Measurements from ENCODE around the gene NKTR. TPM values are rescaled to one million over a fixed set of nuclear protein-coding genes. Genes with fewer than 3 reads are reported as not detected.
"Not testable (repeated sequence)": the region's sequence is repeated elsewhere in the genome, so short reads cannot be mapped to it uniquely, and the experiment has no call there.

Gene NKTR
- total RNA-seq, 3 donors from 2014 or later: 132 to 214 (median 175) TPM

GRCh38 chr3:42562047-42562907, 38.2 kb upstream of the NKTR start:
- no peaks in the 10 kb centered on the region for H3K4me1 ChIP-seq
- peak overlapping the region in 1 of 2 donors; percentile 34 for H3K27ac ChIP-seq
- no peaks in the 10 kb centered on the region for H3K9me3 ChIP-seq
- DNase-seq (ENCODE audit: low spot score in 2 of 2): no peak
- TF ChIP-seq, protein P1, sequence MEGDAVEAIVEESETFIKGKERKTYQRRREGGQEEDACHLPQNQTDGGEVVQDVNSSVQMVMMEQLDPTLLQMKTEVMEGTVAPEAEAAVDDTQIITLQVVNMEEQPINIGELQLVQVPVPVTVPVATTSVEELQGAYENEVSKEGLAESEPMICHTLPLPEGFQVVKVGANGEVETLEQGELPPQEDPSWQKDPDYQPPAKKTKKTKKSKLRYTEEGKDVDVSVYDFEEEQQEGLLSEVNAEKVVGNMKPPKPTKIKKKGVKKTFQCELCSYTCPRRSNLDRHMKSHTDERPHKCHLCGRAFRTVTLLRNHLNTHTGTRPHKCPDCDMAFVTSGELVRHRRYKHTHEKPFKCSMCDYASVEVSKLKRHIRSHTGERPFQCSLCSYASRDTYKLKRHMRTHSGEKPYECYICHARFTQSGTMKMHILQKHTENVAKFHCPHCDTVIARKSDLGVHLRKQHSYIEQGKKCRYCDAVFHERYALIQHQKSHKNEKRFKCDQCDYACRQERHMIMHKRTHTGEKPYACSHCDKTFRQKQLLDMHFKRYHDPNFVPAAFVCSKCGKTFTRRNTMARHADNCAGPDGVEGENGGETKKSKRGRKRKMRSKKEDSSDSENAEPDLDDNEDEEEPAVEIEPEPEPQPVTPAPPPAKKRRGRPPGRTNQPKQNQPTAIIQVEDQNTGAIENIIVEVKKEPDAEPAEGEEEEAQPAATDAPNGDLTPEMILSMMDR (IDR thresholded peaks at IDR 0.05): no peak
- no peak for TF ChIP-seq POLR2AphosphoS5 (IDR thresholded peaks at IDR 0.05)
- H3K27me3 ChIP-seq: no peaks in the 10 kb centered on the region
- no peaks in the 10 kb centered on the region for H3K36me3 ChIP-seq
- intact Hi-C loops (cut with DNase I; ENCODE audit: low total_unique reads): no loop called here
- H3K4me3 ChIP-seq: no peak overlapping the region

- DNase-seq (ENCODE audit: low spot score in 2 of 2): no peak
- TF ChIP-seq POLR2AphosphoS5 (IDR thresholded peaks at IDR 0.05): no peak
- no peak for TF ChIP-seq POLR2A (IDR thresholded peaks at IDR 0.05)
- TF ChIP-seq, protein P1 (IDR thresholded peaks at IDR 0.05): no peak
- Histone ChIP-seq H3K9me3 (peaks cover 0 to 6% of the 10 kb centered on the region in 2 donors), H3K36me3 (no peaks in the 10 kb centered on the region), H3K27me3 (no peaks in the 10 kb centered on the region), H3K4me3 (no peak overlapping the region), H3K4me1 (no peaks in the 10 kb centered on the region), H3K27ac (no peak overlapping the region)
- intact Hi-C loops (cut with DNase I; ENCODE audit: low total_unique reads): no loop called here
These were observed 30.8 kb upstream of the NKTR start for GRCh38 chr3:42569593-42570142.

DNA sequence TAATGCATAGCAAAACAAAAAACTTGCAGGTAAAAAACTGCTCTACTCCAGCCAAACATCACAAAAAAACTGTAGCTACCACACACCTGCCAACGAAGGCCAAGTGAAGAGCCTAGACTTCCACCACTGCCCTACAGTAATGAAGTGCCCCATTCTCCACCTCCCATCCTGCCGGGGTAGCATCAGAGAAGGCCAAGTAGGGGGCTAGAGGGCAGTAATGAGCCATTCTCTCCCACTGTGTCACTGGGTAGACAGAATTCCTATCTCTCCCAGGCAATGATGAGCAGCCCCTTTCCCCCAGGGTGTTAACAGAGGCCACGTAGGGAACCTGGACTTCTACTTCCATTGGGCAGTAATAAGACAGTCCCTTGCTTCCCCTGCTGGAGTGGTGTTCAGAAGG, 28.2 kb upstream of the NKTR start:
- Histone ChIP-seq H3K4me3 (no peak overlapping the region), H3K36me3 (no peaks in the 10 kb centered on the region), H3K9me3 (peaks cover 0 to 6% of the 10 kb centered on the region in 2 donors), H3K4me1 (no peaks in the 10 kb centered on the region), H3K27ac (no peak overlapping the region), H3K27me3 (no peaks in the 10 kb centered on the region)
- intact Hi-C loops (cut with DNase I; ENCODE audit: low total_unique reads): no loop called here
- TF ChIP-seq POLR2A (IDR thresholded peaks at IDR 0.05) (no peak), POLR2AphosphoS5 (IDR thresholded peaks at IDR 0.05) (no peak)
- TF ChIP-seq, protein P1 (IDR thresholded peaks at IDR 0.05): no peak
- no peak for DNase-seq (ENCODE audit: low spot score in 2 of 2)

GRCh38 chr3:42575137-42575741, 25.2 kb upstream of the NKTR start:
- intact Hi-C loops (cut with DNase I; ENCODE audit: low total_unique reads): no loop called here
- Histone ChIP-seq H3K27ac (no peak overlapping the region), H3K4me1 (peaks cover 0 to 3% of the 10 kb centered on the region in 2 donors), H3K9me3 (peaks cover 0 to 6% of the 10 kb centered on the region in 2 donors), H3K36me3 (no peaks in the 10 kb centered on the region), H3K27me3 (no peaks in the 10 kb centered on the region), H3K4me3 (no peak overlapping the region)
- TF ChIP-seq, protein P1 (IDR thresholded peaks at IDR 0.05): no peak
- TF ChIP-seq POLR2A (IDR thresholded peaks at IDR 0.05) (no peak), POLR2AphosphoS5 (IDR thresholded peaks at IDR 0.05) (no peak)
- DNase-seq (ENCODE audit: low spot score in 2 of 2): no peak

GRCh38 chr3:42578054-42578453, 22.4 kb upstream of the NKTR start:
- TF ChIP-seq POLR2A (IDR thresholded peaks at IDR 0.05): no peak
- TF ChIP-seq, protein P1 (IDR thresholded peaks at IDR 0.05): no peak
- TF ChIP-seq POLR2AphosphoS5 (IDR thresholded peaks at IDR 0.05): no peak
- H3K27ac ChIP-seq: no peak overlapping the region
- DNase-seq (ENCODE audit: low spot score in 2 of 2): no peak

GRCh38 chr3:42579346-42579745, 21.1 kb upstream of the NKTR start:
- DNase-seq (ENCODE audit: low spot score in 2 of 2); H3K9me3 ChIP-seq; H3K4me3 ChIP-seq; intact Hi-C loops (cut with DNase I; ENCODE audit: low total_unique reads); H3K27me3 ChIP-seq; H3K27ac ChIP-seq; H3K36me3 ChIP-seq: not testable (repeated sequence)
- peaks cover 0 to 15% of the 10 kb centered on the region in 2 donors for H3K4me1 ChIP-seq

More at GRCh38 chr3:42578054-42578453, 22.4 kb upstream of the NKTR start:
- Histone ChIP-seq H3K4me1 (peaks cover 0 to 15% of the 10 kb centered on the region in 2 donors), H3K36me3 (no peaks in the 10 kb centered on the region), H3K4me3 (no peak overlapping the region), H3K9me3 (peaks cover 0 to 6% of the 10 kb centered on the region in 2 donors), H3K27me3 (no peaks in the 10 kb centered on the region)
- intact Hi-C loops (cut with DNase I; ENCODE audit: low total_unique reads): no loop called here
